Psoas muscle (tissue), 8 donors: ENCODE measurements around the gene CABCOCO1. TPM values are rescaled to one million over a fixed set of nuclear protein-coding genes. Genes with fewer than 3 reads are reported as not detected.

Experiments
- ATAC-seq, 4 donors: fragments of 200-7000 bp; cut with Tn5 transposase; one replicate each; pipeline ENCODE4 v1.9.1; 2020; ENCODE audit warnings: moderate library complexity in 3 of 4, mild to moderate bottlenecking in 2 of 4
- DNase-seq, 2 donors: peaks; one replicate each; pipeline ENCODE4 v3.0.0-alpha.2; 2020
- H3K27ac ChIP-seq: fragments of 200-600 bp; one replicate; pipeline ENCODE4 v1.8.0; 2022
- H3K27me3 ChIP-seq, 3 donors: fragments of 200-600 bp in 1 of 3; one replicate each; pipeline versions ENCODE4 v1.6.1 to v1.8.0; 2013 to 2022; ENCODE audit warnings: low read length in 2 of 3, mild to moderate bottlenecking in 2 of 3, moderate library complexity in 1 of 3; ENCODE audit not compliant: insufficient read depth in 3 of 3
- H3K36me3 ChIP-seq, 2 donors: fragments of 200-600 bp in 1 of 2; one replicate each; pipeline versions ENCODE4 v1.6.1 to v1.8.0; 2013 to 2022; ENCODE audit warnings: low read depth in 1 of 2, mild to moderate bottlenecking in 1 of 2, moderate library complexity in 1 of 2; ENCODE audit not compliant: insufficient read depth in 1 of 2
- H3K4me1 ChIP-seq: fragments of 200-600 bp; one replicate; pipeline ENCODE4 v1.8.0; 2022
- H3K4me3 ChIP-seq: fragments of 200-600 bp; one replicate; pipeline ENCODE4 v1.8.0; 2022; ENCODE audit warnings: mild to moderate bottlenecking
- H3K9me3 ChIP-seq: fragments of 200-600 bp; one replicate; pipeline ENCODE4 v1.8.0; 2022
- WGBS, 3 donors: extraction: QIAGEN DNeasy Blood & Tissue Kit; methylation state at CpG; one replicate each; pipeline versions ENCODE4 v1.1.6 to v1.1.7; 2013; 5-methylcytosine and 5-hydroxymethylcytosine counted together
- intact Hi-C, 2 donors: fragments of 100-400 bp; cut with DNase I; formaldehyde crosslinking; loops; one replicate each; pipeline versions ENCODE4 v1.11.0 to v1.14.2; 2022
- polyA plus RNA-seq, 3 donors: library from polyadenylated mRNA; stranded (reverse); fragments of 200-250 nt; gene quantifications; one replicate each; pipeline ENCODE4 v1.2.3, GENCODE V29; 2013
- total RNA-seq, 4 donors: library from RNA; stranded (reverse); fragmentation: NEBNext Ultra II Directional in 2 of 4; extraction: Animal tissue kit (Norgen Biotek cat#: 25700) in 2 of 4; gene quantifications; one replicate each; pipeline versions ENCODE4 v1.2.1 to v1.2.4, GENCODE V29; 2021 to 2023
- TF ChIP-seq, protein P1 (sequence below): fragments of 200-600 bp; IDR thresholded peaks from one replicate; pipeline ENCODE4 v1.8.0; 2022; ENCODE audit warnings: antibody characterized with exemption
- donor health status: healthy with polysubstance abuse.
- donor health status: DM: no; HTN: no; CAD: no; lungs with moderate emphysema.
- donor health status: Bipolar disorder and iron deficiency.
- donor health status: healthy.
- donor health status: DM: yes; HTN: yes; CAD: no.
- donor health status: DM: no; HTN: no; CAD: no.
- donor health status: DM: no; HTN: no; CAD: no.
- donor health status: DM: yes; HTN: yes; CAD: no.

The CABCOCO1 gene
- total and polyA plus RNA-seq, 7 donors, result 0.03 to 0.04 TPM; not detected in 5

DNA sequence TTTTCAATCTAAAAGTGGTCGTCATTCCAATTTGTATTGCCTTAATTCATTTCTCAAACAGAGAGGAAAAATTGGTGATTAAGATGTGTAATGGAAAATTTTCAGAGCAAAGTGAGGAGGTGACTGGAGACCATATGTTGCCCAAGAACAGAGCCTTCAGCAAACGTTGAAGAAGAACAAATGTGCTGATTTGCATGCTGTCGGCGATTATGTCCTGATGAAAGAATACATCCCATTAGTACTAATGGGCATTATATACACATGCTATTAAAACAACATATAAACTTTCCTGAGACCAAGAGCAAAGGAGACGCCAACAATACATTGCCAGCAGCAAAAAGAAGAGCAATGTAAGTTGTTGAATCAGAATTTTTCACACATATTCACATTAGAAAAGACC is 138.8 kb downstream of the CABCOCO1 start:
- TF ChIP-seq, protein P1, sequence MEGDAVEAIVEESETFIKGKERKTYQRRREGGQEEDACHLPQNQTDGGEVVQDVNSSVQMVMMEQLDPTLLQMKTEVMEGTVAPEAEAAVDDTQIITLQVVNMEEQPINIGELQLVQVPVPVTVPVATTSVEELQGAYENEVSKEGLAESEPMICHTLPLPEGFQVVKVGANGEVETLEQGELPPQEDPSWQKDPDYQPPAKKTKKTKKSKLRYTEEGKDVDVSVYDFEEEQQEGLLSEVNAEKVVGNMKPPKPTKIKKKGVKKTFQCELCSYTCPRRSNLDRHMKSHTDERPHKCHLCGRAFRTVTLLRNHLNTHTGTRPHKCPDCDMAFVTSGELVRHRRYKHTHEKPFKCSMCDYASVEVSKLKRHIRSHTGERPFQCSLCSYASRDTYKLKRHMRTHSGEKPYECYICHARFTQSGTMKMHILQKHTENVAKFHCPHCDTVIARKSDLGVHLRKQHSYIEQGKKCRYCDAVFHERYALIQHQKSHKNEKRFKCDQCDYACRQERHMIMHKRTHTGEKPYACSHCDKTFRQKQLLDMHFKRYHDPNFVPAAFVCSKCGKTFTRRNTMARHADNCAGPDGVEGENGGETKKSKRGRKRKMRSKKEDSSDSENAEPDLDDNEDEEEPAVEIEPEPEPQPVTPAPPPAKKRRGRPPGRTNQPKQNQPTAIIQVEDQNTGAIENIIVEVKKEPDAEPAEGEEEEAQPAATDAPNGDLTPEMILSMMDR, result no peak
- Histone ChIP-seq H3K27ac (no peak overlapping the region), H3K4me3 (no peak overlapping the region), H3K27me3 (no peaks in the 10 kb centered on the region), H3K4me1 (no peaks in the 10 kb centered on the region), H3K9me3 (no peaks in the 10 kb centered on the region), H3K36me3 (no peaks in the 10 kb centered on the region)
- WGBS, 3 donors, result 66 to 76% (median 69%) methylated on average over 5 of the region's 5 CpGs
- DNase-seq (no peak), ATAC-seq (no peak)
- intact Hi-C loops, result no loop called here

DNA sequence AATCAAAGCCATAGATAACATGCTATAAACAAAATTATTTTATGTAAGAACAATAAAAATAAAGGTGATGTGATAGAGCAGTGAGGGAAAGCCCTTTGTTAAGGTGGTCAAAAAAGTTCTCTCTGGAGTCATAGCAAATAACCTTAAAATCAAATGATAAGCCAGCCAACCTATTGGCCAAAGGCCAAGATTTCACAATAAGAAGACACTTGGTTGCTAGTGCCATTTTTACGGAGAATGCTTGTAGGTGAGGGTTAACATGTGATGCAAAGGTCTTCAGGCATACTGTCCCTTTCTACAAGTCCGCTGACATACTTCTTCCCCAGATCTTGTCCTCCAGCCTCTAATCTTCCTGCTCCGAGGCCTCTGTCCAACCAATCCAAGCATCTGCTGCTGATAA is 140.5 kb downstream of the CABCOCO1 start:
- Histone ChIP-seq H3K9me3 (no peaks in the 10 kb centered on the region), H3K27ac (no peak overlapping the region), H3K4me1 (no peaks in the 10 kb centered on the region), H3K27me3 (no peaks in the 10 kb centered on the region), H3K4me3 (no peak overlapping the region), H3K36me3 (no peaks in the 10 kb centered on the region)
- intact Hi-C loops, result no loop called here
- no peak for ATAC-seq
- no peak for DNase-seq
- 91 to 96% (median 92%) methylated on average over 3 of the region's 3 CpGs for WGBS, 3 donors
- TF ChIP-seq, protein P1, result no peak

DNA sequence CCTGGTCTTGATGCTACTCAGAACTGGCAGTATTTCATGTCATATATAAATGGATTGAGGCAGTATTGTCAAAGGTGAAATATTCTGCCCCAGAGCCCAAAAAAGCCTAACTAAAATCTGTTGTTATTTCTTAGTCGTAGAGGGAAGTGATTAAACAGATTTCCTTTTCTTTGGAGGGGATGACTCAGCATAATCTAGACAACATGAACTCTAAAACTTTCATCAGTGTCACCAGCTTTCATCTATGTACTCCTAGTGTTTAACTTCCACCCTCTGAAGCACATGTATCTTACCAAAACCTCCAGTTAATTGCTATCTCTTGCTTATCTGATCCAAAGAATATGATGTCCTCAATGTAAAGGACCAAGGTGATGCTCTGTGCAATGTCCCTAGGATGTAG is 141.7 kb downstream of the CABCOCO1 start:
- Histone ChIP-seq H3K4me1 (no peaks in the 10 kb centered on the region), H3K9me3 (no peaks in the 10 kb centered on the region), H3K4me3 (no peak overlapping the region), H3K27me3 (no peaks in the 10 kb centered on the region), H3K27ac (no peak overlapping the region), H3K36me3 (no peaks in the 10 kb centered on the region)
- intact Hi-C loops, result no loop called here
- TF ChIP-seq, protein P1, result no peak
- ATAC-seq (no peak), DNase-seq (no peak)
- 44 to 59% (median 56%) methylated on average over 1 of the region's 1 CpG for WGBS, 3 donors

DNA sequence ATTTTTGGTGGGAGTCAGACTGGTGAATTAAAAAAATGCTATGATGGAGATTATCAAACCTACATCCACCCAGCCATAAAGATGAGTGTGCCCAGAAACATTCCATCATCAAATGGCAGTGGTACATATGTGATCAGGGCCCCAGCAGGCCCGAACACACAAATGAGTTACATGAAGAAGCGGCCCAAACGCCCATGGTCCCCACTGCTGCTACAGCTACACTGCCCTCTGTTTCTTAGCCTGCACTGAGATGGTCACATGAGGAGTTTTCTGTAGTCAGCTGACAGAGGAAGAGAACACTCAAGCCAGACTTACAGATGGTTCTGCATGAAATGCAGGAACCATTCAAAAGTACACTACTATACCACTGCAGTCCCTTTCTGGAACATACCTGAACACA is 142.4 kb downstream of the CABCOCO1 start:
- Histone ChIP-seq H3K4me1 (no peaks in the 10 kb centered on the region), H3K27ac (no peak overlapping the region), H3K9me3 (no peaks in the 10 kb centered on the region), H3K36me3 (no peaks in the 10 kb centered on the region), H3K4me3 (no peak overlapping the region), H3K27me3 (no peaks in the 10 kb centered on the region)
- WGBS, 3 donors, result 96 to 99% (median 98%) methylated on average over 3 of the region's 3 CpGs
- TF ChIP-seq, protein P1, result no peak
- DNase-seq (no peak), ATAC-seq (no peak)
- intact Hi-C loops, result no loop called here

DNA sequence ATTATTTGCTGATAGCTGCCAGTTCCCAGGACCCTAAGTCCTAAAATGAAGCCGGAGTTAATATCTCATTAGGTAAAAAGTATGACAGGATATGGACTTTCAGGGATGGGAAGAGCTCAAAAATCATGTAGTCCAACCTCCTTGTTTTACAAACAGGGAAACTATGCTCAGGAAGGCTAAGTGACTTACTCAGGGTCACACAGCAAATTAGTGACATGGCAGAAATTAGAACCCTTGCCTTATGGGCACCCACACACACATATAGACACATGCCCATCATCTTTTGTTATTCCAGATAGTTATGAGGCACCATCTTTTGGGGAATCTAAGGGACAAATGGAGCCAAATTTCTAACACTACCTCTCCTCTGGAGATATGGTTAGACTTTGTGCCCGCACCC is 147.5 kb downstream of the CABCOCO1 start:
- 88 to 92% (median 90%) methylated on average over 2 of the region's 2 CpGs for WGBS, 3 donors
- TF ChIP-seq, protein P1, result no peak
- no peak for DNase-seq

More for the DNA sequence above, 147.5 kb downstream of the CABCOCO1 start:
- Histone ChIP-seq H3K4me3 (no peak overlapping the region), H3K36me3 (no peaks in the 10 kb centered on the region), H3K27ac (no peak overlapping the region), H3K4me1 (no peaks in the 10 kb centered on the region), H3K27me3 (no peaks in the 10 kb centered on the region), H3K9me3 (no peaks in the 10 kb centered on the region)
- intact Hi-C loops, result no loop called here
- ATAC-seq, result no peak
